Hepatic stellate cell (primary cell): Measurements from ENCODE around the gene DPP7.
"Not testable (repeated sequence)": the region's sequence is repeated elsewhere in the genome, so short reads cannot be mapped to it uniquely, and the experiment has no call there.

Source experiments
- DNase-seq: peaks from one replicate; pipeline ENCODE4 v3.0.0; 2011; ENCODE audit warnings: low spot score

Gene DPP7

DNA sequence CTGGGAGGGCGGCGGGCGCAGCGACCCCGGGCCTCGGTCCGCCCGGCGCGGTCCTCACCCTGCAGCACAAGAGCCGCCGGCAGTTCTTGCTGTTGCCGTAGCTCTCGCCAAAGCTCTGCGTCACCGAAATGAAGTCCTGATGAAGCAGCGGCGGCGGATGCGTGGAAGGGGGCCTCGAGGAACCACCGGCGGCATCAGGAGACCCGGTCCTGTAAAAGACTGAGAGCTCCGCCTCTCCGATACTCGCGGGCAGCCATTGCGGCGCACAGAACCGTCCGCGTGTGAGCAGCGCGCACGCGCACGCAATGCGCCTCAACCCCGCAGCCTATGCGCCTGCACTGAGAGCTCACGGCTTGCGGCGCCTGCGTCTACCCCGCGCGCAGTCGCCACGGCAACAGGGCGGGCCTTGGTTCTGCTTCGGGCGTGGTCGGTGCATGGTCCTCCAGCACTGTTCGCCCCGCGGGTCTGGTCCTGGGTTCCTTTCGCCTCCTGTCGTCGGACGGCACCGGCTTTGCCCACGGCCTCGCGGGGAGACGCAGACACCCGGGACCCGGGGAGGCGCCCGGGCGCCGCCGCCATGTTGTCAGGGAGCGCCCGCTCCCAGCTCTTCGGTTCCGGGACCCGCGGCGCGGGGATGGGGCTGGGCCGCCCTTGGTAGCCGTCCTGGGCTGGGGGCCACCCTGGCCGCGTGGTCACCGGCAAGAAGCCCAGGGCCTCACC, 15.1 kb upstream of the DPP7 start:
- peak; percentile 98 for DNase-seq

DNA sequence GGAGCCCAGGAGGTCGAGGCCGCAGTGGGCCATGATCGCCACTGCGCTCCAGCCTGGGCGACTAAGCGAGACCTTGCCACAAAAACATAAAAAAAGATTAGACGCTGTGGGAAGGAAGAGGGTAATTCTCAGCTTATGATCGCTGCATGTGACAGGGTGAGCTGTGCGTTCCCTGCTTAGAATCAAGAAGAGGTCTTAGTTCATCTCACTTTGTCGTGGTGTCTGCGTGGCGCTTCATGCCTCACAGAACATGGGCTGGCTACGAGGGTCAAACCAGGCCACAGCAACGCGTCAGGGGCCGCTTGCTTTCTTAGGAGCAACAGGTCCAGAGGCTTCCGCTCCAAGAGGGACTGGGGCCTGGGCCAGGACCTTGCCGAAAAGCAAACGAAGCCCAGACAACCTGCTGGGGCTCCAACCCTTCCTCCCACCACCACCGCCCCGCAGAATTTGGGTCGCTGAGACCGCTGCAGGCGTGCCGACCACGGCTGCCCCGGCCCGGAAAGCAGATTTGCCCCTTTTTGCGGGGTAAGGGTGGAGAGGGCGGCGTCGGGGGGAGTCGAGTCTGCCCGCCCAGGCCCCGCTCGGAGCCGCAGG, 14.4 kb upstream of the DPP7 start:
- no peak for DNase-seq

DNA sequence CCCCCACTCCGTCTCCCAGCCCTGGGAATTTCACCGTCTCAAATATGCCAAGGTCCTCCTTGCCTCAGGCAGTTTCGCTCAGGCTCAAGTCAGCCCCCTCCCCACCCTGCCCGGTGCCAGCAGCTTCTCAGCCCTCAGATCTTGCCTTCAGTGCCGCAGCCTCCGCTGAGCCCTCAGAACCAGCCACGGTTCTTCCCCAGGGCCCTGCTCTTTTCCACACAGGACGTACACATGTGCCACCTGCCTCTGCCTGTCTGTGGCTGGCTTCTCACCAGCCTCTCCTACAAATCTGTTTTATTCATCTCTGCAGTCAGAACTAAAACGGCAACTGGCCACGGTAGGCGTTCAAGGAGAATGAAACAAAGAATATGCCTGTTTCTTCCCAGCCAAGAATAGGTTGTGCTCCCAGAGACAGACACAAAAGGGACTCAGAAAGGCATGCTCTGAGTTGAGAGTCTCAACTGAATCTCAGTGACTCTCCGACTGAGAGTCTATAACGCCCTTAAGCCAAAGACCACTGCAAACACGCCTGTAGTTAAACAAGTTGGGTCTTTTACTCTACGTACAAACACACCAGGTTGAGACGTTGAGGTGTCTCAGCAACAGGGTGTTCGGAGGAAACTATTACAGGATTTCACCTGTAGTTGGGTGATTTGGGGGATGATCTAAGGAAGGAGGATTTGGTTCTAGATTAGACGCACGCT, 13.8 kb upstream of the DPP7 start:
- no peak for DNase-seq

DNA sequence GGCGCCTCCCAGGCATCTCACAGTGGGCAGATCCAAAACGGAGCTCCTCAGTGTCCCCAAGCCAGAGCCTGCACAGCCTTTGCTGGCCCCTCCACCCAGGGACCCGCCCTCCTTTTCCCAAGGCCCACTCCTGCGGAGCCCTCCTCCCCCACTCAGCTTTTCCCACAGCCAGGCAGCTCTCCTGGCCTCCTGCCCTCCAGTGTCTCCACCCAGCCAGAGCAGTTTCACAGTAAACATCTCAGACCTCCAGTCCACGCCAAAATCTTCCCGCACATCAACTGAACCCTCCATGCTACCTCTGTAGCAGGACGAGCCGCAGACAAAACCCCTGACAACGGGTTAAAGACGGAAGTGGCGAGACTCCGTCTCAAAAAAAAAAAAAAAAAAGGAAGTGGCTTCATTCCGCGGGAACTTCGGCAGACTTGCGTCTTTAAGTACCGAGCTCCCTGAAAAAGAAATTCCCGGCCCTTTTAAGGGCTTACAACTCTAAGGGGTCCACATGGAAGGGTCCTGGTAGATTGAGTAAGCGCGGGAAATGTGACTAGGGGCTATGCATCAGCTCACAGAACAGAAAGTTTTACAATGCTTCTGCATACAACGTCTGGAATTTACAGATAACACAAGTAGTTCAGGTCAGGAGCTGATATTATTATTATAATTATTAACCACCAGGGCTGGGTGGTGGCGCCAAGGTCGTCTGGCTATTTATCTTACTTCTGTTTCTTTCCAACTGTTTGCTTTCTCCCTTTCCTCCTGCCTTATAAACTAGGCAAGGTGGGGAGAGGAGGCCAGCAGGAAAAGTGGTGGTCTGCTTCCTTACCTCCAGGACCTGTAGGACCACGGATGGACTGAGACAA, 13.0 kb upstream of the DPP7 start:
- DNase-seq: no peak

DNA sequence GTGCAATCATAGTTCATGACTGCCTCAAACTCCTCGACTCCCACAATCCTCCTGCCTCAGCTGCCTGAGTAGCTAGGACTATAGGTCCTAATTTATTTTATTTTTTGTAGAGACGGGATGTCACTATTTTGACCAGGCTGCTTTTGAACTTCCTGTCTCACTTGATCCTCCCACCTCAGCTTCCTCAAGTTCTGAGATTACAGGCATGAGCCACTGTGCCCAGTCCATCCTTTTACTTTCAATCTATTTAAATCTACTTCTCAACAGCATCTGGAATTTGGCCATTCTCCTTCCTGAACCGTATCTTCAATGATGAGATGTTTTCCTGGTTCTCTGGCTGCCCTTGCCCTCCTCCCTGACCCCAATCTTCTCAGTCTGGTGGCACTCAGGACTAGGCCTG, 12.3 kb upstream of the DPP7 start:
- no peak for DNase-seq

DNA sequence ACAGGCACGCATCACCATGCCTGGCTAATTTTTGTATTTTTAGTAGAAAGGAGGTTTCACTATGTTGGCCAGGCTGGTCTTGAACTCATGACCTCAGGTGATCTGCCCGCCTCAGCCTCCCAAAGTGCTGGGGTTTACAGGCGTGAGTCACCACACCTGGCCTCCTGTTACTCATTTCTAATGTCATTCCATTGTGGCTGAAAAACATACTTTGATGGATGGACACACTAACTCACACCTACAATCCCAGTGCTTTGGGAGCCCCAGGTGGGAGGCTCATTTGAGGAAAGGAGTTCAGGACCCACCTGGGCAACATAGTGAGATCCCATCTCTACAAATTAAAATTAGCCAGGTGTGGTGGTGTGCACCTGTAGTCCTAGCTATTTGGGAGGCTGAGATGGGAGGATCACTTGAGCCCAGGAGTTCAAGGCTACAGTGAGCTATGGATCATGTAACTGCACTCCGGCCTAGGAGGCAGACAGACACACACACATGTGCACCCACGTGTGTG, 9.5 kb upstream of the DPP7 start:
- DNase-seq: not testable (repeated sequence)

DNA sequence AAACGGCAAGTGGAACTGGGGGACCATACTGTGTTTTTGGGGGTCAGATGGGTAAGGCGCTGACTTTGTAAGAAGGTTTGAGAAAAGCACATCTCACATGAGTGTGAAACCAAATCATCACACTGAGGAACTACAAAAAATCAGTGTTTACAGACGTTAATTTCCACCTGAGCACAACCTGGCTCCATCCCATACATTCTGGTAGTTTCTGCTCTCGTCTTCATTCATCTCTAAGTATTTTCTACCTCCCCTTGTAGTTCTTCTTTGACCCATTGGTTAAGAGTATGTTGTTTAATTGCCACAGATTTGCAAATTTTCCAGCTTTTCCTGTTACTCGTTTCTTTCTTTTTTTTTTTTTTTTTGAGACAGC, 8.9 kb upstream of the DPP7 start:
- DNase-seq: no peak

DNA sequence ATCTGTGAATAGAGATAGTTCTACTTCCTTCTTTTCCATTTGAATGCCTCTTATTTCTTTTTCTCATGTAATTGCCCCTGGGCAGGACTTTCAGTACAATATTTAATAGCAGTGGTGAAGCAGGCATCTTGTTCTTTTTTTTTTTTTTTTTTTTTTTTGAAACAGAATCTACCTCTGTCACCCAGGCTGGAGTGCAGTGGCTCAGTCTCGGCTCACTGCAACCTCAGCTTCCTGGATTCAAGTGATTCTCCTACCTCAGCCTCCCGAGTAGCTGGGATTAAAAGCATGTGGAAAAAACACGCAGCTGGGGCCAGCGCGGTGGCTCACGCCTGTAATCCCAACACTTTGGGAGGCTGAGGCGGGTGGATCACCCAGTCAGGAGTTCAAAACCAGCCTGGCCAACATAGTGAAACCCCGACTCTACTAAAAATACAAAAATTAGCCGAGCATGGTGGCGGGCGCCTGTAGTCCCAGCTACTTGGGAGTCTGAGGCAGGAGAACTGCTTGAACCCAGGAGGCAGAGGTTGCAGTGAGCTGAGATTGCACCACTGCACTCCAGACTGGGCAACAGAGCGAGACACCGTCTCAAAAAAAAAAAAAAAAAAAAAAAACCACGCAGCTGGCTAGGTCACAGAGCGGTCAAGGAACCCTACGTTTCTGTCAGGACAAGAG, 8.4 kb upstream of the DPP7 start:
- not testable (repeated sequence) for DNase-seq

DNA sequence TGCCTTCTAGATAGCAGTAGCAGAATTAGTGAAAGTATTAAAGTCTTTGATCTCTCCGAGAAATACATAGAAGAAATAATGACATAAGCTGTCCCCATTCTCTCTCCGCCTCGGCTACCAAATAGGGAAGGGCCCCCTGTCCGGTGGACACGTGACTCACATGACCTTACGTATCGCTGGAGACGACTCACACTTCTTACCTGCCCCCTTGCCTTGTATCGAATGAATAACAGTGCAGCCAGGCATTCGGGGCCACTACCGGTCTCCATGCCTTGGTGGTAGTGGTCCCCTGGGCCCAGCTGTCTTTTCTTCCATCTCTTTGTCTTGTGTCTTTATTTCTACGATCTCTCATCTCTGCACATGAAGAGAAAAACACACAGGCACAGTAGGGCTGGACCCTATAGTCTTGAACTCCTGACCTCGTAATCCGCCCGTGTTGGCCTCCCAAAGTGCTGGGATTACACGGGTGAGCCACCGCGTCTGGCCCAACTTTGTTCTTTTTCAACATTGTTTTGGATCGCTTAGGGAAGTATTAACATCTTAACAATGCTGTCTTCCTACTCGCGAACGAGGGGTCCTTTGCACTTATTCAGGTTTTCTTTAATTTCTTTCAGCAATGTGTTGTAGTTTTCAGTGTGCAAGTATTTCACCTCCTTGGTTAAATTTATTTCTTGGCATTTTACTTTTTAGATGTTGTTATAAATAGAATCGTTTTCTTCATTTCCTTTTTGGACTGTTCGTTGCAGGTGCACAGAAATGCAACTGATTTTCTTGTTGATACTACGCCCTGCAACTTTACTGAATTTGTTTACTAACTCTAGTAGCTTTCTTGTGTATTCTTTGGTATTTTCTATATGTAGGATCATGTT, 7.6 kb upstream of the DPP7 start:
- DNase-seq: not testable (repeated sequence)

DNA sequence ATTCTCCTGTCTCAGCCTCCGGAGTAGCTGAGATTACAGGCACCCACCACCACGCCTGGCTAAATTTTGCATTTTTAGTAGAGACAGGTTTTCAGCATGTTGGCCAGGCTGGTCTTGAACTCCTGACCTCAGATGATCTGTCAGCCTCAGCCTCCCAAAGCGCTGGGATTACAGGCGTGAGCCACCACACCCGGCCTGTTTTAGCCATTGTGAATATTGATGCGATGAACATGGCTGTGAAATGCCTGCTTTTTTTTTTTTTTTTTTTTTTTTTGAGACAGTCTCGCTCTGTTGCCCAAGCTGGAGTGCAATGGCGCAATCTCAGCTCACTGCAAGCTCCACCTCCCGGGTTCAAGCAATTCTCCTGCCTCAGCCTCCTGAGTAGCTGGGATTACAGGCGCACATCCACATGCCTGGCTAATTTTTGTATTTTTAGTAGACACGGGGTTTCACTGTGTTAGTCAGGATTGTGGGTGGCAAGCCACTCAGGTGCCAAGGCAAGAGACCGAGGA, 3.6 kb upstream of the DPP7 start:
- DNase-seq: not testable (repeated sequence)

DNA sequence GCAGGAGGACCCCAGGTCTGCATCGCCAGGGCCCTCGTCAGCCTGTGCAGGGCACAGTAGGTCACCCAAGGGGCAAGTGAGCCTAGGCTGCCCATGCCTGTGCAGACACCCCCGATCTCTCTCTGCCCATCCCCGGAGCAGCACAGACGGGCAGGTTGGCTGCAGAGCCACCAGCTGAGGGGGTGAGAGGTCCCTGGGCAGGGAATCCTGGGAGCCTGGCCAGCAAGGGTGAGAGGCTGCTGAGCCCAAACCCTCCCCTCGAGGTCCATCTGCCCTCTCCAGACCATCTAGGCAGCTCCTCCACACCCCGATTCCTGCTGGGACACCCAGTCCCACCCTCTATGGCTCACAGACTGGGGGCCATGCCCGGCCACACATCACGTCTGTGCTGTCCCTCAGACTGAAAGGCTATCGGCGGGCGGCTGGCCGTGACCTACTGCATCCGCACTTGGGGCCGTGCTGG, 2.8 kb upstream of the DPP7 start:
- DNase-seq: no peak

DNA sequence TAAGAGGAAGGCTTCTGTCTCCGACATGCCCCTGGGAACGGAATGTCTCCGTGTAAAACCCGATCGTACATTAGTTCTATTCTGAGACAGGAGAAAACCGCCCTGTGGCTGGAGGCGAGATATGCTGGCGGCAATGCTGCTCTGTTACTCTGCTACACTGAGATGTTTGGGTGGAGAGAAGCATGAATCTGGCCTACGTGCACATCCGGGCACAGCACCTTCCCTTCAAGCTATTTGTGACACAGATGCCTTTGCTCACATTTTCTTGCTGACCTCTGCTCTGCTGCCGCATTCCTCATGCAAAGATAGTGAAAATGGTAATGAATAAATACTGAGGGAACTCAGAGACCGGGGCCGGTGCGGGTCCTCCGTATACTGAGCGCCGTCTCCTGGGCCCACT, 2.2 kb upstream of the DPP7 start:
- DNase-seq: no peak

DNA sequence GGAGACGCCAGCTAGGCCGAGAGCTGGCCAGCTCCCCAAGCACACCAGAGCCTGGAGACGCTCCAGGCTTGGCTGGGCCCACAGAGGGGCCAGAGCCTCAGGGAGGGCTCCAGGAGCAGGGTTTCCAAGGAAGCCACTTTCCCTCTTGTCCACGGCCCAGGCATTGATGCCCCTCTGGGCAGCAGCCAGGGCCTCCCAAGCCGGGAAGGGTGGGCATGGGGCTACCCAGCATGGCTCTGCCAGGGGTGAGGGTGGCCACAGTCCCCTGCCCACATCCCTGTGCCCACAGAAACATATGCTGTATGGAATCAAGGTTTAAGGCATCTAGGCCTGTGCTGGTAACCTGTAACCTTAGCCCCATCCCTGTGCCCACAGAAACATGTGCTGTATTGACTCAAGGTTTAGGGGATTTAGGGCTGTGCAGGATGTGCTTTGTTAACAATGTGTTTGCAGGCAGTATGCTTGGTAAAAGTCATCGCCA, 1.5 kb upstream of the DPP7 start:
- DNase-seq: no peak

DNA sequence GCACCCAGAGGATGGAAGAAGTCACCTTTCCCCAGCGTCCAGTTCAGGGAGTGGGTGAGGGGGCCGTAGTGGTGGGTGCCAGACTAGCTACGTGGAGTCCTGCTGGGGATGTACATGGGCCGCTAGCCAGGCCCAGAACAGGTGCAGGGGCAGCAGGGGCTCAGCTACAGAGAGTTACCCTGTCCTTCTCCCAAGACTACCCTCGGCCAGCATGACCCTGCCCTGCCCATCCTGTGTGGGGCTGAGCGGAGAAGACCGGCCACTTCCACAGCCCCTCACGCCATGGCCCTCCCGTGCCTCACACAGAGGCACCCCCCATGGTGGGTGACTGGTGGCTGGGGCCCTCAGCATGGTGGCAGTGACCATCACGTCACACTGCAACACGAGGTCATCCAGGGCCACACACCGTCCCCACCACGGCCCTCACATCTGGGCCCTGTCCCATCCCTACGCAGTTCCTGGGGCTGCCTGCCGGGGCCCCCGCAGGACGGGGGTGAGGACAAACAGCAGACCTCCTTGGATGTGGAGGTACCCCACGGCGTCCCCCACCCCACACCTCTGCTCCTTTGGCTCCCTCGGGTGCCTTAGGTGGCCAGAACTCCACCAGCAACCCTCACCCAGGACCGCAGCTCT, 977 bp upstream of the DPP7 start:
- DNase-seq: no peak

DNA sequence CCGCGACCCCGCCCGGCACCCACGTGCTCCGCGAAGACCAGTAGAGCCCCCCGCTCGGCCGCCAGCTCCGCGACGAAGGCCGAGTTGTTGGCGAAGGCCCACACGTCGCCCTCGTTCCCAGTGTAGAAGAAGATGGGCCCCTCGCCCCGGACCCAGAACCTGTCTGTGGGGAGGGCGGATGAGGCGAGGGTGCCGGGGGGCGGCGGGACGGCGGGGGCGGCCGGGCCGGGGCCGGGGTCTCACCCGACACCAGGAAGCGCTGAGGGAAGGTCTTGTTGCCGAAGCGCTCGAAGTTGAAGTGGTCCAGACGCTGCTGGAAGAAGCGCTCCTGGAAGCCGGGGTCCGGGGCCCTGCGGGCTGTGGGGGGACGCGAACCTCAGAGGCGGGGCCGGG, 317 bp downstream of the DPP7 start:
- DNase-seq: no peak

DNA sequence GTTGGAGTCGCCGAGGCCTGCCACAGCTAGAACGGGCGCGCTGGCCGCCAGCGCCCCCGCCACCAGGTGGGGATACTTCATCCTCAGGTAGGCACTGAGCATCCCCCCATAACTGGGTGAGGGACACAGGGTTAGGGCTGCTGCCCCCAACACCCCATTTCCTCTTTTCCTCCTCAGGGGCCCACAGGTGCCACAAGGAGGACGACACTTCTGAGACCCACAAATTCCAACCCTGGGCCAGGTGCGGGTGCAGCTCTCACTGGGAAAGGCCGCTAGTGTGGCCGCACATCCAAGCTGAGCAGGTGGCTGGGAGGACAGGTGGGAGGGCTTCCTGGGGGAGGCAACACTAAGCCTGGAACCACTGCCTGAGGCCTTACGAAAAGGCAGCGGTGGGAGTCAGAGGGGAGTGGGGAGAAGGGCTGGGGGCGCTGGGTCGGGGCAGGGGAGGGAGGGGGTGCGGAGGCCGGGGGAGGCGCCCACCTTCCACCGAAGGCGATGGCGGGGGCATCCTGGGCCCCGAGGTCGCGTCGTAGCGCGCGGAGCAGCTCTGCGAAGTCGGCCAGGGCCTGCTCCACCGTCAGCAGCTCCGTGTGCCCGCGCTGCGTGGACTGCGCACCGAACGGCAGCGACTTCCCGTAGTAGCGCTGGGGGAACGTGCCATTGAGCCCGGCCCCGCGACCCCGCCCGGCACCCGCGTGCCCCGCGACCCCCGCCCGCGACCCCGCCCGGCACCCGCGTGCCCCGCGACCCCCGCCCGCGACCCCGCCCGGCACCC, 961 bp downstream of the DPP7 start:
- DNase-seq: no peak

DNA sequence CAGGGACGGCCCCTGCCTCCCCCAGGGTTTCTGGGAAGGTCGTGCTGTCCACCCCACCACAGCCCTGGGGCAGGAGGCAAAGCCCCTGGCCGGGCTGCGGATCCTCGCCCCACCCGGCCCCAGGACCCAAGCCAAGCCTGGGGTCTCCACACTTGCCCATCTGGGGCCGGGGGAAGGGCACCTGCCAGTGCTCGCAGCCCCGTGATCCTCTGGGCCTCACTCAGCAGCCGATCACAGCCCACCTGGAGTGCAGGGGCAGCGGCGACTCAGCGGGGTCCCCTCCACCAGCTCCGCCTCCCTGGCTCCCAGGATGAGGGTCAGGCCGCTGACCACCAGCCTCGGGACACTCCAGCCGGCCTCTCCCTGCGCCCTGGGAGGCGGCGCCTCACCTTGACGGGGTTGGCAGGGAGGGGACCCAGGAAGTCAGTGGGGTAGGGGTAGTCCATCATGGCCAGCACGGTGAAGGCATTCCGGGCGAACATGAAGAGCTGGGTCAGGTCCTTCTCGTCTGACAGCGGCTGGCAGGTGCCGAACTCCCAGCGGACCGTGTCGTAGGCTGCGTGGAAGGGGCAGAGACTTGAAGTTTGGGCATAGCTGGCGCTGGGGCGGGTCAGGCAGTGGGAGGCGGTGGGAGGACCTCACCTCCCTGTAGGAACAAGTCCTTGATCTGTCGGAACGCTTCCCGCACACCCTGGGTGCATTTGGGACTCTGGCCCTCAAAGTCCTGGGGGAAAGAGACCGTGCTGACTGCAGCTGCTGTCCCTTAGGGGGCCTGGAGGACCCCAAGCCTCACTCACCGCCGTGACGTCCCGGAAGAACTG, 1.8 kb downstream of the DPP7 start:
- no peak for DNase-seq
